Measurements from ENCODE around the gene SCN4B.

Gene SCN4B

DNA sequence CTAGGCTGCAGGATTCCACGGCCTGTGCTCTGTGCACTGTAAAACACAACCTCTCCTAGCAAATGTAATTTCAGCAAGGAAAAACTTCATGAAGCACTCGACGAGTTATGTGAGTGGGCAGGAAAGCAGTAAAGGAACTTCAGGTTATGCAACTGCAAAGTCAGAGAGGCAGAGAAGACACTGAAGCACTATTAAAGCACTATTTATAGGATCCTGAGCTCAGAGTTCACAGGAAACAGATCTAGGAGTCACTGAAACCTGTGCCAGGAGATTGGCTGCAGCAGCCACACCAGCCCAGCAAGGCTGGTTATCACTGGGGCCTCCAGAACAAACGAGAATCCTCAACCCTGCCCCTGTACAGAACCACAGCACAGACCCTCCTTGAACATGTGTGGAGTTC lies 68.4 kb downstream of the SCN4B start:
- peak overlapping the region; percentile 90 for H3K27ac ChIP-seq
- no peak for TF ChIP-seq CTCF (conservative IDR thresholded peaks at IDR 0.05)
